ENCODE results near the gene HK3. TPM values are rescaled to one million over a fixed set of nuclear protein-coding genes. Genes with fewer than 3 reads are reported as not detected.

HK3 gene
- polyA plus RNA-seq (ENCODE audit: insufficient read length in 4 of 4) = 1 to 10 TPM in 1 of 4 donors, under 1 TPM in 3; 0.69 to 1.0 (median 0.84) TPM

GRCh38 chr5:176899296-176899891, at the start of gene HK3:
TSS of gene HK3 (minus strand) at chr5:176899346. CDS start at chr5:176896159, 3,187 bp downstream.
- DNase-seq (ENCODE audit: low read depth in 4 of 4, low spot score in 3 of 4) = no peak

- no peak for DNase-seq (ENCODE audit: low read depth in 4 of 4, low spot score in 3 of 4)
Observed at GRCh38 chr5:176948458-176948857, 49.3 kb upstream of the HK3 start.

- DNase-seq (ENCODE audit: low read depth in 4 of 4, low spot score in 3 of 4) = no peak
Observed at GRCh38 chr5:176947847-176948246, 48.7 kb upstream of the HK3 start.

DNA sequence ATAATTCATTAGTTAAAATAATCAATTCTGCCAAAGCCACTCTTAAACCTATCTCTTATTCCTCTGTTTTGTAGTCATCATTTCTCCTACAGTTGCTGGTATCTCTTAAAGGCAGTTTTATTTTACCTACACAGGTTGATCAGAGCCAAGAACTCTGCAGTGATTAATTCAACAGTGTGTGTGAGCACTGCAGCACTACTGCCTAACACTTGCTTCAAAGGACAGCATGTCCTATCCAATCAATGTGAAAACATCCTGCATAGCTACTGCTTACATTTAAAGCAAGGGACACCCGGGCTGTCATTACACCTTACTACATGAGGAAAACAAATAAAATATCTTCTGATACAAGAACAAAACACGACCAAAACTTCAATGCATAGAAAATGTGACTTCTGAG, 45.1 kb upstream of the HK3 start:
- DNase-seq (ENCODE audit: low read depth in 4 of 4, low spot score in 3 of 4) = no peak

DNA sequence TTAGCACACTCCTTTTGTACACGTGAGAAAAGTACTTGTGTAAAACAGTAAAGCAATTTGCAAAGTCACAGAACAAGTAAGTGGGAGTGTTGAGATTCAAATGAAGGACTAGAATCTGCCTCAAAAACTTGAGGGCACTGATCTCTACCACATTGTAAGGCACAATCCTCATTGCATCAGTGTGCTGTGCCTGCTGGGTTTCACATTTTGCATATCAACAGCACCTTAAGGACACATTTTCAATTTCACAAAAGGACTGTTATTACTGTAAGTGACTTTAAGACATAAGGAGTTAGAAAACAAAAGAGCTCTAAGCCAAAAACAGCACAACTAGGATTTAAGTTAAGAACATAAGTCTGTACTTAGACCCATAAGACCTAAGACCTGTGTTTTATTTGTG, 44.7 kb upstream of the HK3 start:
- no peak for DNase-seq (ENCODE audit: low read depth in 4 of 4, low spot score in 3 of 4)

DNA sequence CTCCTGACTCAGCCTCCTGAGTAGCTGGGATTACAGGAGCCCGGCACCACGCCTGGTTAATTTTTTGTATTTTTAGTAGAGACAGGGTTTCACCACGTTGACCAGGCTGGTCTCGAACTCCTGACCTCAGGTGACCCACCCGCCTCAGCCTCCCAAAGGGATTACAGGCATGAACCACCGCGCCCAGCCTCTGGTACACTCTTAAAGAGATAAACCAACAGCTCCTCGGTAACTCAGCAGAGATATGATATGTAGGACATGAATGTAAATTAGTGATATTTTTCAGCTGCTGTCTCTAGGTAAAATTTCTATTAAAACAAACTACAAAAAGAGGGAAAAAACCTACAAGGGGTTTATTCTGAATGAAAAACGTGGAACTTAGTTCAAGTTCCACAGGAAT, 42.8 kb upstream of the HK3 start:
- no peak for DNase-seq (ENCODE audit: low read depth in 4 of 4, low spot score in 3 of 4)

DNA sequence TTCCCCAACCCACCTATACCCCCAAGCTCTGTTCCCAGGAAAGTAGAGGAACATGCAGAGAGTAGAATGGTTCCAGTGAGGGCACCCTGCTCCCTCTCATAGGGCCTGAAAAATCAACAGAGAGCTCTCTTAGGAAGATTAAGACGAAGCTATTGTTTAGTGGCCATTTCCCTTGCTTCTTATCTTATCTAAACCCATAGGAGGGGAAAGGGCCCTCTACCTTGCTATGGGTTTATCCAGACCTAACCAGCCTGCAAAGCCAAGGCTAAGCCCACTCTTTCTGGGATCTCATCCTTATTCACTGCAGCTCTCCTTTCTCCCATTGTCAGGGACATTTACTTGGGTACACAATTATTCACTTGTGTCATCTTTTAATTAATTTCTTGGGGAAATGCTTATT, 39.3 kb upstream of the HK3 start:
- DNase-seq (ENCODE audit: low read depth in 4 of 4, low spot score in 3 of 4) = no peak

GRCh38 chr5:176935017-176935416, 35.9 kb upstream of the HK3 start:
- no peak for DNase-seq (ENCODE audit: low read depth in 4 of 4, low spot score in 3 of 4)

- no peak for DNase-seq (ENCODE audit: low read depth in 4 of 4, low spot score in 3 of 4)
Observed at GRCh38 chr5:176934309-176934930, 35.3 kb upstream of the HK3 start.

GRCh38 chr5:176929654-176930053, 30.5 kb upstream of the HK3 start:
- no peak for DNase-seq (ENCODE audit: low read depth in 4 of 4, low spot score in 3 of 4)

DNA sequence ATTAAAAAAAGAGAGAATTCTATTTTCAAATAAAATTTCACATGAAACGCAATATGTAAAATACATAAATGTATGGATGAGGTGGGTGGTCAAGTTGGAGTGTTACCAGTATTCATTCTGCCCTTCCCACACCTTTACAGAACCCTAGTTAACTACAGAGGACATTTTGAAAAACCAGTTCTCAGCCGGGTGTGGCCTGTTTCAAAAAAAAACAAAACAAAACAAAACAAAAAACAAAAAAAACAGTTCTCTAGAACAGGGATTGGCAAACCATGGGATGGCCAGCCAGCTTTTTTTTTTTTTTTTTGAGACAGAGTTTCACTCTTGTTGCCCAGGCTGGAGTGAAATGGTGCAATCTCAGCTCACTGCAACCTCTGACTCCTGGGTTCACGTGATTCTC, 28.4 kb upstream of the HK3 start:
- DNase-seq (ENCODE audit: low read depth in 4 of 4, low spot score in 3 of 4) = no peak

DNA sequence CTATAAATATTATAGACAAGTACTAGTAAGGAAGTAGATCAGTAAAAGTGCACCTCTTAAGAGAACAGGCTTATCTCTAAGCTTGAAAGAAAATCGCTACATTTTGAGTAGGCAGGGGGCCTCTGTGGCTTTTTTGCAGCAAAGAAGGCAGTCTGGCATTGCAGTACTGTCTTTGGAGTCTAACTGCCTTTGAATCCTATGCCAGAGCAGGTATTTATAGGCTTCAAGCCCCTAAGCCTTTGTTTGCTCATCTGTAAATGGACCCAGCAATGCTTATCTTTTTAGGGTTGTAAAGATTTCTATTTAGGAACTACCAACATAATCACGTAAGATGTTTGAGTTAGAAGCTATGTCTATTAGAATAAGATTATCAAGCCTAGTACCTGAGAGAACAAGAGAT, 23.7 kb upstream of the HK3 start:
- DNase-seq (ENCODE audit: low read depth in 4 of 4, low spot score in 3 of 4) = no peak

GRCh38 chr5:176921714-176922113, 22.6 kb upstream of the HK3 start:
- no peak for DNase-seq (ENCODE audit: low read depth in 4 of 4, low spot score in 3 of 4)

DNA sequence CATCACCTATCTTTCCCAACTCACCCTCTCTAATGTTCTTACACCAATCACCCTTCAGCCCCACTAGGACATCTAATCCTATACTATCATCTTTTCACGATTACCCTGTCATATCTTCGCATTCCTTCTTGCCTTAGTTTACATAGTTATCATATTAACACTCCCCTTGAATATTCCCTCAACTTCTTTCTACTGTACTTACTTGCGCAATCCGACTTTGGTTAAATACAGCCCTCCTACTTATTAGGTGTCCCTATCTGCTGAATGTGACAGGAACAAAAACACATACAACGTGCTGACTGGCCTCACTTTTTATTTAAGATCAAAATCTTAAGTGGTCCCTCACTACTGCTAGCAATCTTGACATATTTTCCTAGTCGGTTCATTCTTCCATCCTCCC, 19.5 kb upstream of the HK3 start:
- no peak for DNase-seq (ENCODE audit: low read depth in 4 of 4, low spot score in 3 of 4)

GRCh38 chr5:176916337-176916736, 17.2 kb upstream of the HK3 start:
- DNase-seq (ENCODE audit: low read depth in 4 of 4, low spot score in 3 of 4) = no peak

DNA sequence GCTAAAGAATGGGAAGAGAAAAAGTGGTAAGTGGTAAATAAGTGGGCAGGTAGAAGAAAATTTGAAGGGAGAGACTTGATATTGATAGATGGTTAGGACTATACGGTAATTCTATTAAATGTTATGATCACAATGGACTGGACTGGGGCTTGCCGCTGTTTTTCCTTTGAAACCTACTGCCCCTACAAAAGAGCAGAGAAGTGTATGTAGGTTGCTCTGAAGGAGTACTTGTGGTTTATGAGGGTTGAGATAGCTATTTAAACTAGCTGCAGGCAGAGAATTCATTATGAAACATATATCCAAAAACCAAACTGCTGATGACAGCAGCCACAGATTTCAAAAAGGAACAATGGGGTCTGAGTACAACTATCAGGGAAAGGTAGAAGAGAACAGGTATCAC, 16.8 kb upstream of the HK3 start:
- DNase-seq (ENCODE audit: low read depth in 4 of 4, low spot score in 3 of 4) = no peak

DNA sequence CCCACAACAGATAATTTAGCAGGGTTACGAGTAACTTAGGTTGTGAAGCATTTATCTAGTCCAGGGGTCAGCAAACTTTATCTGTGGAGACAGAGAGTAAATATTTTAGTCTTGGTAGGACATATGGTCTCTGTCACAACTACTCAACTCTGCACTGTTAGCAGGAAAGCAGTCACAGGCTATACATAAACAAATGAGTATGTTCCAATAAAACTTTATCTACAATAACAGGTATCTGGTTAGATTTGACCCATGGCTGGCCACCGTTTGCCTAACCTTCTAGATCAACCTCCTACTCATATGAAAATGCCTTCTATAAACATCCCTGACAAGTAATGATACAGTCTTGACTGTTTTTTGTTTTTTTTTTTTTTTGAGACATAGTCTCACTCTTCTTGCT, 13.0 kb upstream of the HK3 start:
- no peak for DNase-seq (ENCODE audit: low read depth in 4 of 4, low spot score in 3 of 4)

GRCh38 chr5:176908675-176909368, 9.7 kb upstream of the HK3 start:
- no peak for DNase-seq (ENCODE audit: low read depth in 4 of 4, low spot score in 3 of 4)

DNA sequence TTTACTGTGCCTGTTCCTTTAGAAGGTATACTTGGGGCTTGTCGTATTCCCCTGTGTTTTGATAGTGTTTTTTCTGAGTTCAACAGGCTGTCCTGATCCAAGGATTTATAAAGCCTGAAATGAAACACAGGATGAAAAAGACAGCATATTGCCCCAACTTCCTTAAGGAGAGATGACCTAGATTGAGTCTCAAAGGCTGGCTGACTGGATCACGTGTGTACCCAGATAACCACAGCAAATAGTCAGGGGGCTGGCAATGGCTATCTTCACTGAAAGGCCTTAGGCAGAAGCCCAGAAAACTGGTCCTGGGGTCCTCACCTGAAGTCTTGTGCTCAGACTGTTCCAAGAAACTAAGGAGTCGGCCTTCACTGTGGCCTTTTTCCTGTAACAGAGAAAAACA, 7.7 kb upstream of the HK3 start:
- DNase-seq (ENCODE audit: low read depth in 4 of 4, low spot score in 3 of 4) = no peak

DNA sequence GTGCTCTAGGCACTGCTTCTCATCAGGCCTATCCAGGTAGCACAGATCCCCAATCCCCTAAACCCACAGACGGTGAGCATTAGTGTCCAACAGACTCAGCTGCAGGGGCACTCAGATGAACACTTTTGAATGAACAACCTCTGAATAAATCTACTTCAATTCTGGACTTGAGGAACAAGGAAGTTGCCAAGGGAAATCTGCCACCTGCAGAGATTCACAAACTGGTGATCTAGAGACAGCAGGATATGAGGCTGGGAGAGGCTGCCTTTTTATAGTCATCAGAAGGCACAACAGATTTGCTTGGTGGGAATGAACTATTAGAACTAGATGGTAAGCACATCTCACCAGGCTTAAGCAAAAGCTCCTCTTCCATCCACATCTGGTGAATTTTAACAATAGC, 7.0 kb upstream of the HK3 start:
- DNase-seq (ENCODE audit: low read depth in 4 of 4, low spot score in 3 of 4) = no peak

DNA sequence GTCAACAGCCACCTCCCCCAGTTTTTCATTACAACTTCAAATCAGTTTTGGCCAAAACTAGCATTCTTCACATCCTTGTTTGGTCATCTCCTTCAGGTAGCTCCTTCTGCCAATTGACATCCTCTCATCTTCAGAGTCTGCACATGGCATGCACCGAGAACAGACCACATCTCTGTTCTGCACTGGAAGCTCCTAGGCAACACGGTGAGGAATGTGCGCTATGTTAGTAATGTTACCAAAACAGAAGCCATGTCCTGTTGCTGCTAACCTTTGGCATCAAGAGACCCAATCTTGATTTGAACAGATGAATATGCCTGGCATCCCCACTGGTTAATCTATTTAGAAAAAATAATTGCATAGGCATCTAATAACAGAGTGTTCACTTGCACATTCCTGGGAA, 5.1 kb upstream of the HK3 start:
- DNase-seq (ENCODE audit: low read depth in 4 of 4, low spot score in 3 of 4) = no peak

All from left renal pelvis (tissue), 4 donors.